Pancreas (tissue), 10 donors: ENCODE results near the gene KCNMA1. TPM values are rescaled to one million over a fixed set of nuclear protein-coding genes. Genes with fewer than 3 reads are reported as not detected.
A peak's percentile ranks its signal among the peaks of the same experiment; 100 is the strongest.

Source experiments
- ATAC-seq, 4 donors: fragments of 200-7000 bp; cut with Tn5 transposase; one replicate each; pipeline versions ENCODE4 v1.8.0 to v1.9.1; 2020; ENCODE audit warnings: mild to moderate bottlenecking in 4 of 4, moderate library complexity in 4 of 4
- DNase-seq, 6 donors: peaks; one replicate each; pipeline ENCODE4 v3.0.0-alpha.2; 2020
- FAIRE-seq: peaks from 2 replicates; lab custom pipeline; 2012; peaks lifted over from hg19 to GRCh38; lab: Jason Lieb, UNC
- H3K27ac ChIP-seq, 4 donors: fragments of 200-600 bp; sonication (generic); 1 replicate in 3 of 4; 2 replicates in 1 of 4; pipeline versions ENCODE4 v1.5.0 to v1.8.0; 2020
- H3K27me3 ChIP-seq, 4 donors: fragments of 200-600 bp; one replicate each; pipeline ENCODE4 v1.8.0; 2021
- H3K36me3 ChIP-seq, 3 donors: fragments of 200-600 bp; sonication (generic) in 1 of 3; one replicate each; pipeline versions ENCODE4 v1.5.0 to v1.8.0; 2020 to 2021
- H3K4me1 ChIP-seq, 3 donors: fragments of 200-600 bp; one replicate each; pipeline ENCODE4 v1.8.0; 2021
- H3K4me3 ChIP-seq, 4 donors: fragments of 200-600 bp; sonication (generic) in 2 of 4; one replicate each; pipeline versions ENCODE4 v1.5.0 to v1.8.0; 2020 to 2021
- H3K9me3 ChIP-seq, 4 donors: fragments of 200-600 bp; one replicate each; pipeline ENCODE4 v1.8.0; 2021
- CTCF ChIP-seq, 4 donors: fragments of 200-600 bp; sonication (generic) in 3 of 4; IDR thresholded peaks; one replicate each; pipeline versions ENCODE4 v1.5.0 to v1.8.0; 2021; ENCODE audit warnings: antibody characterized with exemption in 4 of 4
- WGBS, 2 donors: extraction: QIAGEN DNeasy Blood & Tissue Kit; methylation state at CpG; one replicate each; pipeline ENCODE4 v1.1.7; 2013; 5-methylcytosine and 5-hydroxymethylcytosine counted together
- intact Hi-C, 3 donors: fragments of 100-400 bp; cut with DNase I; formaldehyde crosslinking; loops; one replicate each; pipeline versions ENCODE4 v1.11.1 to v1.14.2; 2022
- polyA plus RNA-seq, 2 donors: library from polyadenylated mRNA; stranded (reverse); fragments of 200-250 nt; gene quantifications; one replicate each; pipeline ENCODE4 v1.2.3, GENCODE V29; 2013
- total RNA-seq, 6 donors: library from RNA; stranded (reverse); fragmentation: NEBNext Ultra II Directional in 4 of 6; extraction: Animal tissue kit (Norgen Biotek cat#: 25700) in 4 of 6; gene quantifications; one replicate each; pipeline versions ENCODE4 v1.2.1 to v1.2.4, GENCODE V29; 2021 to 2023
- donor health status: healthy with polysubstance abuse.
- donor health status: DM: no; HTN: no; CAD: no; lungs with moderate emphysema.
- donor health status: DM: no; HTN: no; CAD: no.
- donor health status: control.
- donor health status: control.
- donor health status: Bipolar disorder and iron deficiency.
- donor health status: DM: yes; HTN: yes; CAD: no.
- donor health status: DM: no; HTN: no; CAD: no.
- donor health status: DM: no; HTN: no; CAD: no.
- donor health status: DM: yes; HTN: yes; CAD: no.

KCNMA1 gene
- total and polyA plus RNA-seq, 8 donors, result 3.5 to 19.4 (median 9.3) TPM

DNA sequence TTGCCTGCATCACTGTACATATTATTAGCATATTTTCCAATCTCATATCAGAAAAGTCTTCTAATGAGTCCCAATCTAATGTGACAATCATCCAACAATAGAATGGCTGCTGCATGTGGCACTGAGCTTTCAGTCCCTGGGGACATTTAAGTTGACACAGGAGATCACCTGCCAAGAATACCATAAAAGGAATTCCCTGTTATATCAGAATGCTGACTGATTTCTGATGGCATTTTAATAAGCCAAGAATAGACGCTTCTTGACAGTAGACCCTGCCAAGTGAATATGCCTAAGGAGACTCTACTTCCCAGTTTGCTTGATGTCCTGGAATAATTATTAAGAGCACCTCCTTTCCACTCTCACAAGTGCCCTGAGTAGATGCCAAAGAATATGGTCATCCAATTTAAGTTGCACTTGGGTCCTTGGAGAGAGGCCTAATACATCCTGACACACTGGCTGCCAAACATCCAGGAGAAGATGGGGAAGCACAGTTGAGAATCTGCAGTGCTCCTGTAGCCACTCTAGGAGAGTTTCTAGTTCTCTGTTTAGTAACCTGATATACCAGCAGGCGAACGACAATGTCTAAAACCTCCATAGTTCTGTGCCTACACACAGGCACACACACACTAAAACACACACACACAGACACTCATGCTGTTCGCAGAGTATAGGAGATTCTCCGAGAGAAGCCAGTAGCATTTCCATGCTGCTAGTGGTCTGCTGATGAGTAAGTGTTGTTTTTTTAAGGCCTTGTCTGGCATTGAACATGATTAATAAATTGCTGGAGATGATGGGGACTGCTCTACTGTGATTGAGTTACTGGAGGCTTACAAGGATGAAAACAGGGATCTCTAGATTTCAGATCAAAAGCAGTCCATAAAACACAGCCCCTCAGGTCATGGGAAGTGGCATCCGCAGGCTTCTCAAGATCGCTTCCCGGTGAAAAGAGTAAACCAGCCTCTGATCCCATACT is 369.6 kb downstream of the KCNMA1 start:
- ATAC-seq (peak in 2 of 4 donors; percentile 61 to 72), FAIRE-seq (no peak), DNase-seq (no peak)
- TF ChIP-seq CTCF (IDR thresholded peaks at IDR 0.05), result no peak
- H3K4me1 ChIP-seq, result peaks cover 0 to 14% (median 11%) of the 10 kb centered on the region in 3 donors
- 83 to 88% methylated on average over 8 of the region's 8 CpGs for WGBS, 2 donors
- intact Hi-C loops, result no loop called here
- no peak overlapping the region for H3K4me3 ChIP-seq
- H3K27ac ChIP-seq, result no peak overlapping the region
- no peaks in the 10 kb centered on the region for H3K9me3 ChIP-seq
- H3K36me3 ChIP-seq, result no peaks in the 10 kb centered on the region
- H3K27me3 ChIP-seq, result no peaks in the 10 kb centered on the region

GRCh38 chr10:77266242-77266641 is 371.4 kb downstream of the KCNMA1 start:
- 13 to 41% methylated on average over 2 of the region's 2 CpGs for WGBS, 2 donors
- TF ChIP-seq CTCF (IDR thresholded peaks at IDR 0.05), result no peak
- ATAC-seq (peak in 3 of 4 donors; percentile 80 to 92 (median 90)), FAIRE-seq (no peak), DNase-seq (peak in 1 of 6 donors; percentile 30)
- H3K36me3 ChIP-seq, result no peaks in the 10 kb centered on the region
- H3K27me3 ChIP-seq, result no peaks in the 10 kb centered on the region
- no peaks in the 10 kb centered on the region for H3K9me3 ChIP-seq
- intact Hi-C loops, result no loop called here
- H3K4me3 ChIP-seq, result no peak overlapping the region
- H3K4me1 ChIP-seq, result peaks cover 0 to 14% (median 11%) of the 10 kb centered on the region in 3 donors
- H3K27ac ChIP-seq, result peak overlapping the region in 1 of 4 donors; percentile 6

GRCh38 chr10:77264527-77264926 is 373.1 kb downstream of the KCNMA1 start:
- intact Hi-C loops, result no loop called here
- FAIRE-seq, result no peak

GRCh38 chr10:77264107-77264506 is 373.5 kb downstream of the KCNMA1 start:
- no peak overlapping the region for H3K4me3 ChIP-seq
- no peaks in the 10 kb centered on the region for H3K27me3 ChIP-seq
- H3K36me3 ChIP-seq, result no peaks in the 10 kb centered on the region
- WGBS, 2 donors, result 86 to 91% methylated on average over 4 of the region's 4 CpGs
- ATAC-seq, result no peak
- H3K27ac ChIP-seq, result no peak overlapping the region
- H3K9me3 ChIP-seq, result no peaks in the 10 kb centered on the region
- intact Hi-C loops, result no loop called here
- TF ChIP-seq CTCF (IDR thresholded peaks at IDR 0.05), result no peak
- DNase-seq, result no peak
- FAIRE-seq, result no peak
- H3K4me1 ChIP-seq, result peaks cover 0 to 14% (median 11%) of the 10 kb centered on the region in 3 donors

More at GRCh38 chr10:77264527-77264926, 373.1 kb downstream of the KCNMA1 start:
- Histone ChIP-seq H3K4me3 (no peak overlapping the region), H3K36me3 (no peaks in the 10 kb centered on the region), H3K9me3 (no peaks in the 10 kb centered on the region), H3K4me1 (peaks cover 0 to 14% (median 11%) of the 10 kb centered on the region in 3 donors), H3K27ac (no peak overlapping the region), H3K27me3 (no peaks in the 10 kb centered on the region)
- ATAC-seq (no peak), DNase-seq (no peak)
- WGBS, 2 donors, result 86 to 91% methylated on average over 3 of the region's 3 CpGs
- no peak for TF ChIP-seq CTCF (IDR thresholded peaks at IDR 0.05)
